ENCODE data around the gene MITF. TPM values are rescaled to one million over a fixed set of nuclear protein-coding genes. Genes with fewer than 3 reads are reported as not detected.

MITF gene
- total RNA-seq, 1 donor from 2014 or later, result 19.4 TPM

DNA sequence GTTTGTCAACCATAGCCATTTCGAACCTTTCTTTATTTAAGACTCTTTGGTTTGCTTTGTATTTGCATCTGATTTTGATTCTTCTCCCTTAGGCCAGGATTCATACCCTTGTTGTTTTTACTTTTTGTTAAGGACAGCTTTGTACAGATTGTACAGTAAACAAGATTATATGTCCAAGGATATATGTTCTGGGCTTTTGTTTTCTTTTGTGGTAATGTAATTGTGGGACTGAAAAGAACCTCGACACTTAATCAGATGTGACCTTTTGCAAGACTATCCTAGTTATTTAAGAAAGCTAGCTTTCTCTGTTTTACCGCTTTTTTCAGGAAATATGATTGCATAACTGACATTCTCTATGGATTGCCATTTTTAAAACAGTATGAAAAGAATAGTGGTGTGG is 193.2 kb downstream of the MITF start:
- Mint-ChIP-seq H3K9me3 (ENCODE audit: low read depth) (no peaks in the 10 kb centered on the region), H3K27me3 (no peaks in the 10 kb centered on the region), H3K27ac (no peak overlapping the region), H3K36me3 (ENCODE audit: insufficient read depth) (no peaks in the 10 kb centered on the region), H3K4me3 (ENCODE audit: low read depth) (no peak overlapping the region), H3K4me1 (ENCODE audit: low read depth) (no peaks in the 10 kb centered on the region)
- DNase-seq (ENCODE audit: low spot score, unreplicated experiment), result no peak
- TF ChIP-seq, protein P1, sequence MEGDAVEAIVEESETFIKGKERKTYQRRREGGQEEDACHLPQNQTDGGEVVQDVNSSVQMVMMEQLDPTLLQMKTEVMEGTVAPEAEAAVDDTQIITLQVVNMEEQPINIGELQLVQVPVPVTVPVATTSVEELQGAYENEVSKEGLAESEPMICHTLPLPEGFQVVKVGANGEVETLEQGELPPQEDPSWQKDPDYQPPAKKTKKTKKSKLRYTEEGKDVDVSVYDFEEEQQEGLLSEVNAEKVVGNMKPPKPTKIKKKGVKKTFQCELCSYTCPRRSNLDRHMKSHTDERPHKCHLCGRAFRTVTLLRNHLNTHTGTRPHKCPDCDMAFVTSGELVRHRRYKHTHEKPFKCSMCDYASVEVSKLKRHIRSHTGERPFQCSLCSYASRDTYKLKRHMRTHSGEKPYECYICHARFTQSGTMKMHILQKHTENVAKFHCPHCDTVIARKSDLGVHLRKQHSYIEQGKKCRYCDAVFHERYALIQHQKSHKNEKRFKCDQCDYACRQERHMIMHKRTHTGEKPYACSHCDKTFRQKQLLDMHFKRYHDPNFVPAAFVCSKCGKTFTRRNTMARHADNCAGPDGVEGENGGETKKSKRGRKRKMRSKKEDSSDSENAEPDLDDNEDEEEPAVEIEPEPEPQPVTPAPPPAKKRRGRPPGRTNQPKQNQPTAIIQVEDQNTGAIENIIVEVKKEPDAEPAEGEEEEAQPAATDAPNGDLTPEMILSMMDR (IDR thresholded peaks at IDR 0.05; ENCODE audit: unreplicated experiment), result no peak

DNA sequence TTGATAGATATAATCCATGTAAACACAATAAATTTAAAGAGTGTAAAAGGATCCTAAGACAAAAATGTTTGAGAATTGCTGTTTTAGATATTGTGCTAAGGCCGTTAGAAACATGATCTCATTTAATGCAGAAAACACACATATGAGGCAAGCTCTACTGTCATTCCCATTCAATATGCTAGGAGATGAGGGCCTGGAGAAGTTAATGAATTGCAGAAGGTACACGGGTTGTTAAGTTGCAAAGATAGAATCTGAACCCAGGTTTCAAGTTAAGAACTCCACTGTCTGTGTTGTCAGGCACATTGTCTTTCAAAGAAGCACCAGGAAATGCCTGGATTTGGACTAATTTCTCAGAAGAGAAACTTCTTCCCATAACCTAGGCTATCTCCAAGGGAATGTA is 195.1 kb downstream of the MITF start:
- Mint-ChIP-seq H3K27me3 (no peaks in the 10 kb centered on the region), H3K36me3 (ENCODE audit: insufficient read depth) (peaks cover 6% of the 10 kb centered on the region), H3K9me3 (ENCODE audit: low read depth) (no peaks in the 10 kb centered on the region), H3K4me3 (ENCODE audit: low read depth) (no peak overlapping the region), H3K27ac (no peak overlapping the region), H3K4me1 (ENCODE audit: low read depth) (no peaks in the 10 kb centered on the region)
- TF ChIP-seq, protein P1 (IDR thresholded peaks at IDR 0.05; ENCODE audit: unreplicated experiment), result no peak
- no peak for DNase-seq (ENCODE audit: low spot score, unreplicated experiment)

DNA sequence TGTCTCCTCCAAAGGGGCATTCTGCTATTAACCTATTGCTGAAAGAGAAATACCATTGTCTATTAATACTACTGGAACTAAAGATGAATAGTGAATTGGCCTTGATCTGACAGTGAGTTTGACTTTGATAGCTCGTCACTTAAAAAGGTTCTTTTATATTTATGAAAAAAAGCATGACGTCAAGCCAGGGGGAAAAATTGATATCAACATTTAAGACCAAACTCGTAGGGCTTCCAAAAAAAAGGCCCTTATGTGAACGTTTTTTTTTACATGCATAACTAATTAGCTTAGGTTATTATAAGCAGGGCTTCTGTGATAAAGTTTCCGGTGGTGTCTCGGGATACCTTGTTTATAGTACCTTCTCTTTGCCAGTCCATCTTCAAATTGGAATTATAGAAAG is 197.0 kb downstream of the MITF start:
- no peak for DNase-seq (ENCODE audit: low spot score, unreplicated experiment)
- Mint-ChIP-seq H3K4me3 (ENCODE audit: low read depth) (no peak overlapping the region), H3K4me1 (ENCODE audit: low read depth) (no peaks in the 10 kb centered on the region), H3K27me3 (no peaks in the 10 kb centered on the region), H3K9me3 (ENCODE audit: low read depth) (no peaks in the 10 kb centered on the region), H3K27ac (no peak overlapping the region), H3K36me3 (ENCODE audit: insufficient read depth) (peaks cover 10% of the 10 kb centered on the region)
- TF ChIP-seq, protein P1 (IDR thresholded peaks at IDR 0.05; ENCODE audit: unreplicated experiment), result no peak

GRCh38 chr3:69938061-69938460 is 198.8 kb downstream of the MITF start:
- no peaks in the 10 kb centered on the region for H3K27me3 Mint-ChIP-seq
- H3K36me3 Mint-ChIP-seq (ENCODE audit: insufficient read depth), result peaks cover 13% of the 10 kb centered on the region
- TF ChIP-seq, protein P1 (IDR thresholded peaks at IDR 0.05; ENCODE audit: unreplicated experiment), result no peak
- no peak for DNase-seq (ENCODE audit: low spot score, unreplicated experiment)
- H3K9me3 Mint-ChIP-seq (ENCODE audit: low read depth), result no peaks in the 10 kb centered on the region
- H3K27ac Mint-ChIP-seq, result no peak overlapping the region
- no peaks in the 10 kb centered on the region for H3K4me1 Mint-ChIP-seq (ENCODE audit: low read depth)
- H3K4me3 Mint-ChIP-seq (ENCODE audit: low read depth), result no peak overlapping the region

DNA sequence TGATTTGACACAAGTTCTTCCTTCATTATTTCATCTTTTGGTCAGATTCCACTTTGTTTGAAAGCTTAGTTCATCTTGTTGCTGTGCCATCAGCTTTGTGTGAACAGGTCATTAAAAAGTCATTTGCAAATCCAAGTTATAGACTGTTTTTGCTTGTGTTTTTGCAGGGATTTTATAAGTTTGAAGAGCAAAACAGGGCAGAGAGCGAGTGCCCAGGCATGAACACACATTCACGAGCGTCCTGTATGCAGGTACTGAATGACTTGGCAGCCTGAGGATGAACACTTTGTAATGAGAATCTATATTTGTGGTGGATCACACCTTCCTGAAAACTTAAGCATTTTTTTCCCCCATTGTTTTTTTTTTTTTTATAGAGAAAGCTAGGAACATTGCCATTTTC is 199.7 kb downstream of the MITF start:
- TF ChIP-seq, protein P1 (IDR thresholded peaks at IDR 0.05; ENCODE audit: unreplicated experiment), result no peak
- no peaks in the 10 kb centered on the region for H3K4me1 Mint-ChIP-seq (ENCODE audit: low read depth)
- H3K27ac Mint-ChIP-seq, result no peak overlapping the region
- peaks cover 14% of the 10 kb centered on the region for H3K36me3 Mint-ChIP-seq (ENCODE audit: insufficient read depth)
- no peak overlapping the region for H3K4me3 Mint-ChIP-seq (ENCODE audit: low read depth)
- no peak for DNase-seq (ENCODE audit: low spot score, unreplicated experiment)
- no peaks in the 10 kb centered on the region for H3K9me3 Mint-ChIP-seq (ENCODE audit: low read depth)
- H3K27me3 Mint-ChIP-seq, result no peaks in the 10 kb centered on the region

All from progenitor cell of endocrine pancreas (in vitro differentiated cells).